Measurements from ENCODE around the gene DNAJB13.
"Not testable (repeated sequence)": the region's sequence is repeated elsewhere in the genome, so short reads cannot be mapped to it uniquely, and the experiment has no call there.

Gene DNAJB13

GRCh38 chr11:73977856-73978519, 27.2 kb downstream of the DNAJB13 start:
- DNase-seq (ENCODE audit: low read depth, low spot score), result no peak

- no peak for DNase-seq (ENCODE audit: low read depth, low spot score)
Observed at GRCh38 chr11:73978576-73979086, 27.8 kb downstream of the DNAJB13 start.

- DNase-seq (ENCODE audit: low read depth, low spot score), result no peak
Observed at GRCh38 chr11:73980001-73980961, 29.5 kb downstream of the DNAJB13 start.

- no peak for DNase-seq (ENCODE audit: low read depth, low spot score)
Observed at GRCh38 chr11:73981051-73981805, 30.4 kb downstream of the DNAJB13 start.

GRCh38 chr11:73982595-73982989, 31.8 kb downstream of the DNAJB13 start, which contains the start of gene UCP2:
TSS of gene UCP2 (minus strand) at chr11:73982843. CDS start at chr11:73978378, 4,465 bp downstream.
- DNase-seq (ENCODE audit: low read depth, low spot score), result no peak

- DNase-seq (ENCODE audit: low read depth, low spot score), result peak; percentile 69
Observed at GRCh38 chr11:73982990-73983740, 32.3 kb downstream of the DNAJB13 start.

GRCh38 chr11:73983741-73984538, 33.1 kb downstream of the DNAJB13 start:
- no peak for DNase-seq (ENCODE audit: low read depth, low spot score)

GRCh38 chr11:73985661-73986060, 34.8 kb downstream of the DNAJB13 start:
- not testable (repeated sequence) for DNase-seq (ENCODE audit: low read depth, low spot score)

GRCh38 chr11:73988227-73988626, 37.4 kb downstream of the DNAJB13 start:
- no peak for DNase-seq (ENCODE audit: low read depth, low spot score)

GRCh38 chr11:73989156-73989555, 38.3 kb downstream of the DNAJB13 start:
- no peak for DNase-seq (ENCODE audit: low read depth, low spot score)

GRCh38 chr11:73990730-73991129, 39.9 kb downstream of the DNAJB13 start:
- no peak for DNase-seq (ENCODE audit: low read depth, low spot score)

- DNase-seq (ENCODE audit: low read depth, low spot score), result no peak
Observed at GRCh38 chr11:73991471-73992006, 40.7 kb downstream of the DNAJB13 start.

GRCh38 chr11:73995247-73995646, 44.4 kb downstream of the DNAJB13 start:
- DNase-seq (ENCODE audit: low read depth, low spot score), result no peak

GRCh38 chr11:73995731-73996130, 44.9 kb downstream of the DNAJB13 start:
- DNase-seq (ENCODE audit: low read depth, low spot score), result no peak

GRCh38 chr11:73996161-73996747, 45.4 kb downstream of the DNAJB13 start:
- DNase-seq (ENCODE audit: low read depth, low spot score), result no peak

- no peak for DNase-seq (ENCODE audit: low read depth, low spot score)
Observed at GRCh38 chr11:73997120-73997770, 46.4 kb downstream of the DNAJB13 start.

GRCh38 chr11:73998846-73999575, 48.2 kb downstream of the DNAJB13 start:
- no peak for DNase-seq (ENCODE audit: low read depth, low spot score)

- no peak for DNase-seq (ENCODE audit: low read depth, low spot score)
Observed at GRCh38 chr11:73999581-74000306, 48.9 kb downstream of the DNAJB13 start.
